Measurements from ENCODE around the gene SLC17A6. TPM values are rescaled to one million over a fixed set of nuclear protein-coding genes. Genes with fewer than 3 reads are reported as not detected.

SLC17A6 gene
- total and polyA plus RNA-seq, 2 donors (not counting 3 experiments of a cell fraction or from before 2014, with no cell fraction given) = not detected

DNA sequence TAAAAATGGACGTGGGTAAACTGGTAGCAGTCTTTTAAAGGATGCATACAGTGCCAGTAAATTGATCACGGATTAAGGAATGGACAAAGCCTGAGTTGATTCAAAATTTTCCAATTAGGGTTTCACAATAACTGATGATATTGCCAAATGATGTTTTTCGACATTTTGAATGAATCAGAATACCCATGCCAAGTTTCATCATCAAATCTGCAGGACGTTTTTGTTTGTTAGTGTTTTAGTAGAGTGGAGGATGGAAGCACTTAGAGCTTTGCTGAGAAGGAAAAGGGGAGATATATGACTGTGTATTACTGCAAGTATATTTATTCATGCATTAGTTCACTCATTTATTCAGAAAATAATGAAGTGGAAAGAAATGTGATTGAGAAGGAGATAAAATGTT lies 78.3 kb downstream of the SLC17A6 start:
- no peaks in the 10 kb centered on the region for H3K4me1 ChIP-seq (ENCODE audit: control insufficient read depth, extremely low read depth, insufficient read depth, low read length)
- H3K9ac ChIP-seq (replicated peaks; ENCODE audit: extremely low read depth, insufficient read depth, low read length) = no peak overlapping the region
- no peaks in the 10 kb centered on the region for H3K9me1 ChIP-seq (replicated peaks; ENCODE audit: control insufficient read depth, extremely low read depth, insufficient read depth, low read length)
- TF ChIP-seq, protein P1, sequence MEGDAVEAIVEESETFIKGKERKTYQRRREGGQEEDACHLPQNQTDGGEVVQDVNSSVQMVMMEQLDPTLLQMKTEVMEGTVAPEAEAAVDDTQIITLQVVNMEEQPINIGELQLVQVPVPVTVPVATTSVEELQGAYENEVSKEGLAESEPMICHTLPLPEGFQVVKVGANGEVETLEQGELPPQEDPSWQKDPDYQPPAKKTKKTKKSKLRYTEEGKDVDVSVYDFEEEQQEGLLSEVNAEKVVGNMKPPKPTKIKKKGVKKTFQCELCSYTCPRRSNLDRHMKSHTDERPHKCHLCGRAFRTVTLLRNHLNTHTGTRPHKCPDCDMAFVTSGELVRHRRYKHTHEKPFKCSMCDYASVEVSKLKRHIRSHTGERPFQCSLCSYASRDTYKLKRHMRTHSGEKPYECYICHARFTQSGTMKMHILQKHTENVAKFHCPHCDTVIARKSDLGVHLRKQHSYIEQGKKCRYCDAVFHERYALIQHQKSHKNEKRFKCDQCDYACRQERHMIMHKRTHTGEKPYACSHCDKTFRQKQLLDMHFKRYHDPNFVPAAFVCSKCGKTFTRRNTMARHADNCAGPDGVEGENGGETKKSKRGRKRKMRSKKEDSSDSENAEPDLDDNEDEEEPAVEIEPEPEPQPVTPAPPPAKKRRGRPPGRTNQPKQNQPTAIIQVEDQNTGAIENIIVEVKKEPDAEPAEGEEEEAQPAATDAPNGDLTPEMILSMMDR (IDR thresholded peaks at IDR 0.05; ENCODE audit: extremely low read depth in 1 of 2, insufficient read depth in 1 of 2, low read depth in 1 of 2, low read length in 2 of 2) = no peak
- TF ChIP-seq EZH2 (IDR thresholded peaks at IDR 0.05; ENCODE audit: borderline replicate concordance, low read depth, low read length, severe bottlenecking) = no peak
- TF ChIP-seq GATA2 (IDR thresholded peaks at IDR 0.05; ENCODE audit: insufficient read depth, insufficient read length, low read depth, low read length) = no peak
- TF ChIP-seq POLR2A (IDR thresholded peaks at IDR 0.05; ENCODE audit: low read depth, low read length) = no peak
- no peak for TF ChIP-seq MYC (IDR thresholded peaks at IDR 0.05; ENCODE audit: low read depth, low read length)
- no peak for TF ChIP-seq FOS (IDR thresholded peaks at IDR 0.05; ENCODE audit: borderline replicate concordance, insufficient read depth, low read length)
- no peak for TF ChIP-seq POLR2AphosphoS5 (IDR thresholded peaks at IDR 0.05; ENCODE audit: insufficient read depth, low read depth, low read length)
- TF ChIP-seq, protein P2, sequence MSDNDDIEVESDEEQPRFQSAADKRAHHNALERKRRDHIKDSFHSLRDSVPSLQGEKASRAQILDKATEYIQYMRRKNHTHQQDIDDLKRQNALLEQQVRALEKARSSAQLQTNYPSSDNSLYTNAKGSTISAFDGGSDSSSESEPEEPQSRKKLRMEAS (IDR thresholded peaks at IDR 0.05; ENCODE audit: insufficient read depth, insufficient read length) = no peak
- TF ChIP-seq JUN (IDR thresholded peaks at IDR 0.05; ENCODE audit: borderline replicate concordance, insufficient read depth, insufficient read length, low read depth) = no peak
- H3K79me2 ChIP-seq (ENCODE audit: control insufficient read depth, insufficient read depth, low read length) = no peaks in the 10 kb centered on the region
- intact Hi-C loops (cut with micrococcal nuclease) (no loop called here), dilution Hi-C loops (cut with MboI; ENCODE audit: extremely low pct_ligation_motif_present, low sequenced_read_pairs) (no loop called here)
- no TSS peak for BruUV-seq (replicated peaks)
- no peak overlapping the region for H3K4me3 ChIP-seq (replicated peaks in 1 of 3; ENCODE audit: insufficient read depth in 1 of 3, low read depth in 1 of 3, low read length in 3 of 3)
- DNase-seq (ENCODE audit: low read depth, low spot score) (no peak), FAIRE-seq (no peak)
- H3K36me3 ChIP-seq (ENCODE audit: control insufficient read depth in 2 of 2, extremely low read depth in 1 of 2, insufficient read depth in 2 of 2, low read length in 2 of 2) = no peaks in the 10 kb centered on the region
- H3K9me3 ChIP-seq (replicated peaks; ENCODE audit: control insufficient read depth, insufficient read depth, low read length) = no peaks in the 10 kb centered on the region
- CTCF ChIA-PET = no interaction called here
- H3K4me2 ChIP-seq (ENCODE audit: insufficient read depth, low read length) = no peak overlapping the region
- no peaks in the 10 kb centered on the region for H3K27me3 ChIP-seq (ENCODE audit: control insufficient read depth in 2 of 2, insufficient read depth in 2 of 2, low read length in 2 of 2)
- no peak overlapping the region for H3K27ac ChIP-seq (ENCODE audit: insufficient read depth, low read depth, low read length)
- H4K20me1 ChIP-seq (replicated peaks; ENCODE audit: control insufficient read depth, extremely low read depth, insufficient read depth, low read length) = no peaks in the 10 kb centered on the region
- no peak overlapping the region for H2AFZ ChIP-seq (ENCODE audit: low read depth, low read length)
- POLR2A ChIA-PET = no interaction called here

All from endothelial cell of umbilical vein (primary cell).